ENCODE measurements around the gene SARNP.
"Not testable (repeated sequence)": the region's sequence is repeated elsewhere in the genome, so short reads cannot be mapped to it uniquely, and the experiment has no call there.

SARNP gene, protein sequence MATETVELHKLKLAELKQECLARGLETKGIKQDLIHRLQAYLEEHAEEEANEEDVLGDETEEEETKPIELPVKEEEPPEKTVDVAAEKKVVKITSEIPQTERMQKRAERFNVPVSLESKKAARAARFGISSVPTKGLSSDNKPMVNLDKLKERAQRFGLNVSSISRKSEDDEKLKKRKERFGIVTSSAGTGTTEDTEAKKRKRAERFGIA

GRCh38 chr12:55817345-55818139 lies at the start of gene SARNP, which contains the start of gene ORMDL2:
Gene SARNP, minus strand, starts transcription at chr12:55817724. Its CDS starts 23 bp downstream, at chr12:55817701.
Gene ORMDL2, plus strand, starts transcription at chr12:55818041. Its CDS starts 959 bp downstream, at chr12:55819000.
- peak; percentile 99 to 100 for DNase-seq
- TF ChIP-seq POLR2A (IDR thresholded peaks at IDR 0.05; ENCODE audit: low read length) (peak; percentile 93), GATA1 (IDR thresholded peaks at IDR 0.05; ENCODE audit: low read depth, low read length) (no peak)

DNA sequence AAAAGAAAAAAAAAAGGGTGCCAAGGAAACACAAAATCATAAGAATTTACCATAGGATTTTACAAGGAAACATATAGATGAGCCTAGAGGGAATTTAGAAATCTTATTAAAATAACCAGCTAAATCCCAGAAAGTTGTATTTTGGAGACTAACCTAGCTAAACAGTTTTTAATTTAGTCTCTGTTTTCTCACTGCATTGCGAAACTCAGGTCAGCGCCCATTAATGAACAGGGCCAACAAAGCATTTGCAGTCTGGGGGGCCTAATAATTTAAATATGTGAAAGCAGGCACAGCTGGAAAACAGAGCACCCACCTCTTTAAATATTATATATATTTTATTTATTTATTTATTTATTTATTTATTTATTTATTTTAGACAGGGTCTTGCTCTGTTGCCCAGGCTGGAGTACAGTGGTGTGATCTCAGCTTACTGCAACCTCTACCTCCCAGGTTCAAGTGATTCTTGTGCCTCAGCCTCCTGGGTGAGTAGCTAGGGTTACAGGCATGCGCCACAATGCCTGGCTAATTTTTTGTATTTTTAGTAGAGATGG lies 49.0 kb upstream of the SARNP start:
- DNase-seq: not testable (repeated sequence)

- TF ChIP-seq GATA1 (IDR thresholded peaks at IDR 0.05; ENCODE audit: low read depth, low read length): no peak
- DNase-seq: no peak
These were observed 47.8 kb upstream of the SARNP start for GRCh38 chr12:55865327-55865726.

DNA sequence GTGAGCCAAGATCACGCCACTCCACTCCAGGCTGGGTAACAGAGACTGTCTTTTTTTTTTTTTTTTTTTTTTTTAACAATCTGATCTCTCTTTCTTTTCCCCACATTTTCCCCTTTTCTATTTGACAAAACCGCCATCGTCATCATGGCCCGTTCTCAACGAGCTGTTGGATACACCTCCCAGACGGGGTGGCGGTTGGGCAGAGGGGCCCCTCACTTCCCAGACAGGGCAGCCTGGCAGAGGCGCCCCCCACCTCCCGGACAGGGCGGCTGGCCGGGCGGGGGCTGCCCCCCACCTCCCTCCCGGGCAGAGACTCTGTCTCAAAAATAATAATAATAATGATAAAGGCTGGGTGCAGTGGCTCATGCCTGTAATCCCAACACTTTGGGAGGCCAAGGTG lies 45.4 kb upstream of the SARNP start:
- not testable (repeated sequence) for DNase-seq

GRCh38 chr12:55862286-55862685 lies 44.8 kb upstream of the SARNP start:
- DNase-seq: no peak
- TF ChIP-seq GATA1 (IDR thresholded peaks at IDR 0.05; ENCODE audit: low read depth, low read length) (no peak), POLR2A (IDR thresholded peaks at IDR 0.05; ENCODE audit: low read length) (no peak)

GRCh38 chr12:55861871-55862270 lies 44.3 kb upstream of the SARNP start:
- TF ChIP-seq POLR2A (IDR thresholded peaks at IDR 0.05; ENCODE audit: low read length): no peak
- TF ChIP-seq GATA1 (IDR thresholded peaks at IDR 0.05; ENCODE audit: low read depth, low read length): no peak
- DNase-seq: no peak

DNA sequence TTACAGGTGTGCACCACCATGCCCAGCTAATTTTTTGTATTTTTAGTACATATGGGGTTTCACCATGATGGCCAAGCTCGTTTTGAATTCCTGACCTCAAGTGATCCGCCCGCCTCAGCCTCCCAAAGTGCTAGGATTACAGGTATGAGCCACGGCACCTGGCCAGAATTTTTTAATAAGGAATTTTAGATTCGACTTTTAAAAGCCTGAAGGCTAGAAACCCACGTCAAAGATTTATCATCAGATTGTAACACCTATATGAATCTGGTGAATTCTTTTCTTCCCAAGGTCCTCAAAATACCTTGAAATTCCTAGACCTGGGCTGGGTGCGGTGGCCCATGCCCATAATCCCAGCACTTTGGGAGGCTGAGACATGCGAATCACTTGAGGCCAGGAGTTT lies 43.9 kb upstream of the SARNP start:
- DNase-seq: no peak
- TF ChIP-seq POLR2A (IDR thresholded peaks at IDR 0.05; ENCODE audit: low read length) (no peak), GATA1 (IDR thresholded peaks at IDR 0.05; ENCODE audit: low read depth, low read length) (no peak)

- TF ChIP-seq GATA1 (IDR thresholded peaks at IDR 0.05; ENCODE audit: low read depth, low read length) (no peak), POLR2A (IDR thresholded peaks at IDR 0.05; ENCODE audit: low read length) (no peak)
- DNase-seq: no peak
These were observed 35.2 kb upstream of the SARNP start for GRCh38 chr12:55852740-55853139.

- no peak for DNase-seq
- TF ChIP-seq POLR2A (IDR thresholded peaks at IDR 0.05; ENCODE audit: low read length): no peak
- no peak for TF ChIP-seq GATA1 (IDR thresholded peaks at IDR 0.05; ENCODE audit: low read depth, low read length)
These were observed 33.4 kb upstream of the SARNP start for GRCh38 chr12:55850893-55851292.

GRCh38 chr12:55850401-55850800 lies 32.9 kb upstream of the SARNP start:
- DNase-seq: no peak
- no peak for TF ChIP-seq GATA1 (IDR thresholded peaks at IDR 0.05; ENCODE audit: low read depth, low read length)
- no peak for TF ChIP-seq POLR2A (IDR thresholded peaks at IDR 0.05; ENCODE audit: low read length)

GRCh38 chr12:55849616-55850343 lies 32.3 kb upstream of the SARNP start:
- TF ChIP-seq POLR2A (IDR thresholded peaks at IDR 0.05; ENCODE audit: low read length) (no peak), GATA1 (IDR thresholded peaks at IDR 0.05; ENCODE audit: low read depth, low read length) (no peak)
- DNase-seq: no peak

DNA sequence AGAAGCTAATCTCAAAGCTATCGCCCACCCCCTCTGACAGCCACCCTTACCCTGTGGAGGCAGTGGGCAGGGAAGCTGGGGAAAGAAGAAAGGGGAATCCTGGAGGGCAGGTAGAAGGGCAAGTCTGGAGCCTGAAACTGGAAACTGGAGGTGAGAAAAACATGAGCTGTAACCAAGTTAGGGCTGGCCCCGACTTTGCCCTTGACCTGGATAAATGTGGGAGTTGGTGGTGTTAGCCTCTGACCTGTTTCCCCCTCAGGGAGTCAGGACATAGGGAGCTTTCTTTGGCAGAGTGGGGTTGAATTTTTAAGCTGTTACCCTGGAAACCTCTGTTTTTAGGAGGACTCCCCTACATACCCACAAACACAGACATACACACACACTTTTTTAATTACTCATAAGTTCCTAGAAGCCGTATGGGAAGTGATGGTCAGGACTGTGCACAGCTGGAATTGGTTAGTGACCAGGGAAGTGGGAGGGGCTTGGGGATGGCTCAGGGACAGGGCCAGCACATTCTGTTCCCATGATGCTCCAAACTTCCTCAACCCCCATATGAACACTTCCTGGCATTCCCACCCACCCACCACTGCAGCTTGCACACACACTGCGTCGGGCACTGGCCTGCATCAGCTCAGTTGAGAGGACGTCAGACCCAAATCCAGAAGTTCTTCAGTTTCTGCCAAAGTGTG lies 30.2 kb upstream of the SARNP start:
- TF ChIP-seq POLR2A (IDR thresholded peaks at IDR 0.05; ENCODE audit: low read length) (no peak), GATA1 (IDR thresholded peaks at IDR 0.05; ENCODE audit: low read depth, low read length) (no peak)
- no peak for DNase-seq

GRCh38 chr12:55847033-55847432 lies 29.5 kb upstream of the SARNP start:
- no peak for DNase-seq
- TF ChIP-seq POLR2A (IDR thresholded peaks at IDR 0.05; ENCODE audit: low read length) (peak; percentile 5), GATA1 (IDR thresholded peaks at IDR 0.05; ENCODE audit: low read depth, low read length) (no peak)
